Eye (tissue), 1 donor: ENCODE data around the gene VSIG10.
"Not testable (repeated sequence)": the region's sequence is repeated elsewhere in the genome, so short reads cannot be mapped to it uniquely, and the experiment has no call there.

Experiments
- DNase-seq: peaks from one replicate; pipeline ENCODE4 v3.0.0-alpha.2; 2015

The VSIG10 gene

DNA sequence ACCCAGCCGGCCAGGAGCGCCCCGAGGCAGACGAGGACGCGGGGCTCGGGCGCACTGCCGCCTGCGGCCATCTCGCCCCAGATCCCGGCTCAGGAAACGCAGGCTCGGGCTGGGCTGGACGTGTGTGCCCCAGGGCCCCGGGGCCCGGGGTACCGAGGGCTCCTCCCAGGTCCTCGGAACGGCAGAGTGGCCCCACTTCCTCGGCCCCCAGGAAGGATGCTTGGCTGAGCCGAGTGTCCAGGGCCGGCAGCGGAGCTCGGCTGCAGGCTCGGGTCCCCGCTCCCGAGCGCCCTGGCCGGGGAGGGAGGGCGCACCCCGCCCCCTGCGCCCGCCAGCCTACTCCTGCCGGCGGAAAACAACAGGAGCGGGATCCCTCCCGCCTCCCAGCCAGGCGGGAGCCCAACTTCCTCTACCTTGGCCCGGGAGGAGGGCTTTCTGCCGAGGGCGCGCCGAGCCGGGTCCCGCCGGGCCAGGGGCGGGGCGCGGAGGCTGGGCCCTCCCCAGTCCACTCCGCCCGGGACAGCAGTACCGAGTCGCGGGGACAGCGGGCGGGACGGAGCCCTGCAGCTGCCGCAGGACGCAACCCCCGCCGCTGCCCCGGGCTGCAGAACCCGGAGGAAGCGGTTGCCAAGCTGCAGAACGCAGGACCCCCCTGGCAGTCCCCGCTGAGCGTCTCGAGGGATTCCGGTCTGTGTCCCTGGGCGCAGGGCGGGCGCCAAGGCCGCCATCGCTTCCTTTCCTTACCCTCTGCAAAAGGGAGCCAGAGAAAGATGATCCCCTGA, at the start of gene VSIG10:
VSIG10 (minus strand) TSS at position 411 of the 782 bp plus-strand sequence; CDS start at position 71, 340 bp downstream.
- DNase-seq = peak; percentile 82

- no peak for DNase-seq
Measured at GRCh38 chr12:118151755-118152154, 47.9 kb upstream of the VSIG10 start.

- DNase-seq = no peak
Measured at GRCh38 chr12:118150625-118151024, 46.8 kb upstream of the VSIG10 start.

DNA sequence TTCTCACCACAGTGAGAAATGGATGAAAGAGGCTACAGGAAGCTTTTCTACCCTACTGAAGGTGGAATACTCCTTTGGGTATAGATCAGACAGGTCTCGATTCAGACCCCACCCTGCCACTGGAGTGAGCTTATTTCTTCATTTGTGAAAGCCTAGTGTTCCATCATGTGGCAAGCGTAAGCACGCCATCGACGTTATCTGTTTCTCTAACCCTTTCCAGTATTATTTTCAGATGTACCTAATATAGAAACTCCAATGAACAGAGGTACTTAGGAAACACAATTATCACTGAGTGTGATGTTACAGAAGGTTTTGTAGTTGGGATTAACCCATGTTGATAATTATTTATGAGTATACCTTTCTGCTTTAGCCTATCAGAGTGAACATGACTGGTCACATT, 44.5 kb upstream of the VSIG10 start:
- no peak for DNase-seq

GRCh38 chr12:118145798-118146156, 42.0 kb upstream of the VSIG10 start:
- DNase-seq = no peak

DNA sequence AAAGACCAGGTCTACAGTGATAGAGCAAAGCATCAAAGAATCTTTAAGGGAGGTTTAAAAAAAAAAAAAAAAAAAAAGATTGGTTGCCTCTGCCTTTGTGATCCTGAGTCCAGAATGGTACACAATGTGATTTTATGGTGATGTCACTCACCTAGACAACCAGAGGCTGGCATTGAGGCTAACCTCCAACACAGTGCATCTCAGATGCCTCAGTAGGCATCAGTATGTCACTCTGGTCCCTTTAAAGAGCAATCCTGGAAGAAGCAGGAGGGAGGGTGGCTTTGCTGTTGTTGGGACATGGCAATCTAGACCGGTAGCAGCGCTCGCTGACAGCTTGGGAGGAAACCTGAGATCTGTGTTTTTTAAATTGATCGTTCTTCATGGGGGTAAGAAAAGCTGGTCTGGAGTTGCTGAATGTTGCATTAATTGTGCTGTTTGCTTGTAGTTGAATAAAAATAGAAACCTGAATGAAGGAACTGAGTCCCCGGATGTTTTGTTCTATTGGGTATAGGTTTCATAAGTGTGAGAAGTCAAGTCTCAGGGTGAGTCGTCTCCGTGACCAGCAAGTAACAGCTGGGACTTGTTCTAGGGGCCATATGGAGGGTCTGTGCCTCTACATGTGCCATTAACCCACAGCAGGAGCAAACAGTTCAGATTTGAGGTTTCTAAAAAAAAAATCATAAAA, 41.4 kb upstream of the VSIG10 start:
- DNase-seq = no peak

GRCh38 chr12:118144499-118144898, 40.7 kb upstream of the VSIG10 start:
- DNase-seq = no peak

GRCh38 chr12:118140825-118141224, 37.0 kb upstream of the VSIG10 start:
- DNase-seq = no peak

GRCh38 chr12:118137148-118137678, 33.4 kb upstream of the VSIG10 start:
- DNase-seq = no peak

DNA sequence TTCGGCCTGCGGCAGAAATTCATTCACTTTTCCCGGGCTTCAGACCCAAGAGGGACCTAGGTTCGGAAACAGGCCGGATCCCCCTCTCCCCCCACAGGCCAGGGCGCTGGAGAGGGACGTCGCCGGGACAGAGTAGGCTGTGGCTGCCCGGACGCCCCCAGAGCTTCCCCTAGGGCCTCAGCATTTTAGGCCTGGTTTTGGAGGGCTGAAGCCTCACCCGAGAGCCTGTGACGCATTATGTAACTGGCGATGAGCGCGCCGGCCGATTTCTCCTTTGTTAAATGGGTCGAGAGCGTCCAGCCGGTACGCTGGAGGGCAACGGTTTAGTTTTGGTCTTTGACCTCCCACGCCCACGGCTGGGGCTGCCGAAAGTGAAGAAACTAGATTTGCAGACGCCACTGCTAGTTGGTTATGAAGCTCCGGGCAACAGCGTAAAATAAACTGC, 32.8 kb upstream of the VSIG10 start:
- peak; percentile 72 for DNase-seq

GRCh38 chr12:118135788-118136558, 32.2 kb upstream of the VSIG10 start, which contains the start of gene PEBP1:
PEBP1 (plus strand) TSS chr12:118136124; CDS start chr12:118136210, 86 bp downstream.
- peak; percentile 96 for DNase-seq

- not testable (repeated sequence) for DNase-seq
Measured at GRCh38 chr12:118129436-118129835, 25.6 kb upstream of the VSIG10 start.

- DNase-seq = no peak
Measured at GRCh38 chr12:118127867-118128266, 24.1 kb upstream of the VSIG10 start.

- no peak for DNase-seq
Measured at GRCh38 chr12:118126119-118126757, 22.4 kb upstream of the VSIG10 start.

DNA sequence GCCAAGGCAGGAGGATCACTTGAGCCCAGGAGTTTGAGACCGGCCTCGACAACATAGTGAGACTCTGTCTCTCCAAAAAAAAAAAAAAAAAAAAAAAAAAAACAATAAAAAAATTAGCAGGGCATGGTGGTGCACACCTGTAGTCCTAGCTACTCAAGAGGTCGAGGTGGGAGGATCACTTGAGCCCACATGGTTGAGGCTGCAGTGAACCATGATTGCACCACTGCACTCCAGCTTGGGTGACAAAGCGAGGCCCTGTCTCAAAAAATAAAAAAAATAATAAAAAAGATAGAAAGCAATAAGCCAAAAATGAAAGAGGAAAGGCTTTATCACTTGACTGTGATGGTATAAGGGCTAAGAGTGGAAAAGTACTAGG, 21.9 kb upstream of the VSIG10 start:
- DNase-seq = no peak

DNA sequence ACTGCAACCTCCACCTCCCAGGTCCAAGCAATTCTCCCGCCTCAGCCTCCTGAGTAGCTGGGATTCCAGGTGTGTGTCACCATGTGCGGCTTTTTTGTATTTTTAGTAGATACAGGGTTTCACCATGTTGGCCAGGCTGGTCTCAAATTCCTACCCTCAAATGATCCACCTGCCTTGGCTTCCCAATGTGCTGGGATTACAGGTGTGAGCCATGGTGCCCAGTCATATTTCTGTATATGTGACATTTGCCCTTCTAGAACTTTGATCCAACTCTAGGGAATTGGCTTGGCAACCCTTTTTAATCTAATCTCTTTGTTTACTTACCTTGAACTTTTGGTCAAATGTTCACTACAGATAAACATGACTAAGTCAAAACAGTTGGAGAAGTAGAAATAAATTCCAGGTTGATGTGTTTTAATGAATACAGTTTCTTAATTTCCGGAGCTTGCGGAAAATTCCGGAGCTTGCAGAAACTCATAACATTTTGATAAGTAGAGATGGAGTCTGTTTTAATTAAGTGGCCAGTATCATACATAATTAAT, 20.6 kb upstream of the VSIG10 start:
- DNase-seq = no peak

DNA sequence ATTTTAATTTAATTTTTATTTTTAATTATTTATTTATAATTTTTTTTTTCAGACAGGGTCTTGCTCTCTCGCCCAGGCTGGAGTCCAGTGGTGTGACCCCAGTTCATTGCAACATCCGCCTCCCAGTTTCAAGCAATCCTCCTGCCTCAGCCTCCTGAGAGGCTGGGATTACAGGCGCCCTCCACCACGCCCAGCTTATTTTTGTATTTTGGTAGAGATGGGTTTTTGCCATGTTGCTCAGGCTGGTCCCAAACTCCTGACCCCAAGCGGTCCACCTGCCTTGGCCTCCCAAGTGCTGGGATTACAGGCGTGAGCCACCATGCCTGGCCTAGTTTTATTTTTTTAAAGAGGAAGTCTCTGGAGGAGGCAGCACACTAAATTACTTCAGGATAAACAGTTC, 18.5 kb upstream of the VSIG10 start:
- DNase-seq = no peak

- peak; percentile 90 for DNase-seq
Measured at GRCh38 chr12:118120579-118121363, 17.0 kb upstream of the VSIG10 start.

GRCh38 chr12:118119449-118119879, 15.7 kb upstream of the VSIG10 start:
- DNase-seq = no peak

GRCh38 chr12:118109088-118109487, 5.3 kb upstream of the VSIG10 start:
- no peak for DNase-seq

- no peak for DNase-seq
Measured at GRCh38 chr12:118107694-118108093, 3.9 kb upstream of the VSIG10 start.
